ENCODE results near the gene NDUFS3. TPM values are rescaled to one million over a fixed set of nuclear protein-coding genes. Genes with fewer than 3 reads are reported as not detected.

Gene NDUFS3
- total RNA-seq: 86.0 and 97.2 TPM in 2 replicates

DNA sequence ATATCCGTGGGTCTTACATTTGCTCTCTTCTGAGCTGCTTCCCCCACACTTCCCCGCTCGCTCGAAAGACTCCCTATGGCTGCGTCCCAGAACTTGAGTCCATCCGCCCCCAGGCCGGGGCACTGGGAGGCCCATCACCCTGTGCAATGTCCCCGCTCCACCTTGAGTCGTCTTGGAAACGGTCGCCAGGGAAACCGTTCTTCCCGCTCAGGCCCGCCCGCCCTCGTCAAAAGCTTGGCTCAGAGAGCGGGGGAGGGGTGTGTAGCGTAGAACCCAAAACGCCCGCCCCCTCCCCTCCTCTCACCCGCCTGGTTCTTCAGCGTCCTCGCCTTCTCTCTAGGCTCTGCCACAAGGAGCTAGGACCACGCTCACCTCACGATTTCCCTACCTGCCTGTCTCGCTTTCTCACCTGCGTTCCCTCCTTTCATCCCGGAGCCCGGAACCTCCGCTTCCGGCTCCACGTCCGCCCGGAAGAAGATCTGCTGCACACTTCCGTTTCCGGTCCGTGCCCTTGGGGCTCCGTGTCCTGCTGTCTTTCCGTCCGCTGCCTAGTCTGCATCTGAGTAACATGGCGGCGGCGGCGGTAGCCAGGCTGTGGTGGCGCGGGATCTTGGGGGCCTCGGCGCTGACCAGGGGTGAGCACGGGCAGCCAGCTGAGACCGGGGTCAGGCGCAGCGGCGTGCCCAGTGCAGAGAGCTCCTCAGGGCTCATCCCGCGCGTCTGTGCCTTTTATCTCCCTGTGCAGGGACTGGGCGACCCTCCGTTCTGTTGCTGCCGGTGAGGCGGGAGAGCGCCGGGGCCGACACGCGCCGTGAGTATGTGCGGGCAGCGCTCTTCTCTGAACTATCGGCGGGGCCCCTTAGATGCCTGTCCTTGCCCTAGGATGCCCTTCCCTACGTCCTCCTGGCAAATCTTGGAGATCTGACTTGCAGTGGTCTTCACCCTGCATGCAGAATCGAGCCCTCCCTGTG is at the start of gene NDUFS3, which contains the start of gene KBTBD4:
Gene NDUFS3 (plus strand): TSS at position 551 of the 971 bp plus-strand sequence. CDS start 18 bp downstream, at position 569.
Gene KBTBD4 (minus strand): TSS at position 447 of the 971 bp plus-strand sequence. CDS start 19 bp downstream, at position 428.

DNA sequence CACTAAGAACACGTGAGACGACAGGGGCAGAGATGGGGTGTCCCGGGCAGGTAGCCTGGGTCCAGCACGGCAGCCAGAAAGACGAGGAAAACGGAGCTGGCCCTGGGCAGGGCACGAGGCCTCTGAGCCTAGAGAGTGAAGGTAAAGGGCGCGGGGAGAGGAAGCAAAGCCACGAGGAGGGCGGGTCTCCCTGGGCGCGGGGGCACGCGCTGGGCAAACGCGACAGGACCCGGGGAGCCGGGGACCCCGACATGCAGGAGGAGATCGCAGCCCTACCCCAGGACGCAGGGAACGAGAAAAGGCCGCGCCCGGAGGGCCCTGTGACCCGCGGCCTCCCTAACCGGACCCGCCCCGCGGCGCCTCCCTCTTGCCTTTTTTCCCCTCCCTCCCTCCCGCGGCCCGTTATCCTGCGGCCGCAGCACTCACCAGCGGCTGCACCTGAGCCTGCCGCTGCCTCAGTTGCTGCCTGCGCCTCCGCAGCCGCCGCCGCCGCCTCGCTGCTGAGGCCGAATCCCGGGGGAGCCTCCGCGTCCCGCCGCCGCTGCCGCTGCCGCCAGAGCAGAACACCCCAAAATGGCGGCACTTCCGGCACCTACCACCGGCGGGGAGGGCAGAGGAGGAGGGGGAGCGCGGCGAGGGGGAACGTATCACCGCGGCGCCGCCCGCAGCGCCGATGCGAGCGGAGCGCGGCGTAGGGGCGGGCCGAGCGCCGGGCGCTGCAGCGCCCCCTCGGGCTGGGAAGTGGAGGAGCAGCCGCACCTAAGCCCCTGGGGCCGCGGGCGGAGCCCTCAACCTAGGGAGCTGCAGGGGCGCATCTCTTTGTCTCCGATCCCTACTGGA is 26.1 kb upstream of the NDUFS3 start, which contains the start of gene CELF1:
Gene CELF1 (minus strand): TSS at position 567 of the 840 bp plus-strand sequence. CDS start 53,609 bp downstream, outside the sequence.

DNA sequence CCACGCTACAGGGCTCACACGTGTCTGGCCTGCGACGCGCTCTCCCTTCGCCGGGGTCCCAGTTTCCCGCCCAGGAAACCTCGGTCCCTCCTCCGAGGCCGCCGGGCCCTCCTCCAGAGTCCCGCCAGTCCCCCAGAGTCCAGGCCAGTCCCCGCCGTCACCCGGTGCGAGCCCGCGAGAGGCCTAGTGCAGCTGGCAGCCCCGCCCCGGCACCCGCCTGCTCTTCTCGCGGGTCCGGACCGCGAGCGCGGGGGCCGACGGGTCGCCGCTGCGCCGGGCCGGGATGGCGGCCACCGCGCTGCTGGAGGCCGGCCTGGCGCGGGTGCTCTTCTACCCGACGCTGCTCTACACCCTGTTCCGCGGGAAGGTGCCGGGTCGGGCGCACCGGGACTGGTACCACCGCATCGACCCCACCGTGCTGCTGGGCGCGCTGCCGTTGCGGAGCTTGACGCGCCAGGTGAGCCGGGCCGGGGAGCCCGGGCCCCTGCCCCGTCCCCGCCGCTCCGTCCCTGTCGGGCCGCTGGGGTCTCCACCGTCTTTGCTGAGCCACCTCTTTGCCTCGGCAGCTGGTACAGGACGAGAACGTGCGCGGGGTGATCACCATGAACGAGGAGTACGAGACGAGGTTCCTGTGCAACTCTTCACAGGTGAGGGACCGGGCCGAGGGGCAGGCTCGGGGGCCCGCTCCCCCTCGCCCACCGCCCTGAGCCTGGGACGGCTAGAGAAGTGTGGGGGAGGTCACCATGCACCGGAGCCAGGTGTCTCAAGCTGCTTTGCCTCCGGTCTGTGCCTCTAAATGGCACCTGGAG is 13.3 kb upstream of the NDUFS3 start, which contains the start of gene PTPMT1:
Gene PTPMT1 (plus strand): TSS at position 260 of the 809 bp plus-strand sequence. CDS start 24 bp downstream, at position 284.

DNA sequence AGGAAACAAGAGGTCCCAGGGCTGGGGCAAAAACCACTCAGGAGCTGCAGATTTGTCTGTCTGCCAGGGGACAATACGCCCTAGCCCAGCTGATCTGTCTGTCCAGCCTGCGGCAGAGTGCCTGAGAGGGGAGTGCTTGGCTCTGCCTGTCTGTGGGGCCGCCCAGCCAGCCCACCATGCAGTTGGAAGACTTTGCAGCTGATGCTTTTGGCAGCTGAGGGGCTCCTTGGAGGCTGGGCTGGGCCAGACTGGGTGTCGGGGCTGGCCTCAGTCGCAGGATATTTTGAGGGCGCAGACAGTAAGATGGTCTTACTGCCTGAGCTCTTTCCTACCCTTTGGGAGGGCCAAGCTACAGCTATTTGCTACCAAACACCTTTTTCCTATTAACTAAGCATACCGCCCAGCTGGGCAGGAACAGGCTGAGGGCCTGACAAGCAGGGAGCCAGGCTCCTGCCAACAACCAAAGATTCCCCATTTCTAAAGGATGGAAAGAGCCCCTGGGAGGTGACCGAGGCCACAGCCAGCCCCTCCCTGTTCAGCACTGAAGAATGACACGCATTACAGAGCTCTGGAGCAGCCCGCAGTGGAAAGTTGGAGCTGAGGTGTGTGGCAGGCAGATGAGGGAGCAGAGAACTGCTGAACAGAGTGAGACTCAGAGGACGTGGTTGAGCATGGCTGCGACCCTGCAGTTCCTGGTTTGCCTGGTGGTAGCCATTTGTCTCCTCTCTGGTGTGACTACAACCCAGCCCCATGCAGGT is 7.4 kb downstream of the NDUFS3 start, which contains the start of gene FAM180B:
Gene FAM180B (plus strand): TSS at position 581 of the 758 bp plus-strand sequence. CDS start 91 bp downstream, at position 672.

DNA sequence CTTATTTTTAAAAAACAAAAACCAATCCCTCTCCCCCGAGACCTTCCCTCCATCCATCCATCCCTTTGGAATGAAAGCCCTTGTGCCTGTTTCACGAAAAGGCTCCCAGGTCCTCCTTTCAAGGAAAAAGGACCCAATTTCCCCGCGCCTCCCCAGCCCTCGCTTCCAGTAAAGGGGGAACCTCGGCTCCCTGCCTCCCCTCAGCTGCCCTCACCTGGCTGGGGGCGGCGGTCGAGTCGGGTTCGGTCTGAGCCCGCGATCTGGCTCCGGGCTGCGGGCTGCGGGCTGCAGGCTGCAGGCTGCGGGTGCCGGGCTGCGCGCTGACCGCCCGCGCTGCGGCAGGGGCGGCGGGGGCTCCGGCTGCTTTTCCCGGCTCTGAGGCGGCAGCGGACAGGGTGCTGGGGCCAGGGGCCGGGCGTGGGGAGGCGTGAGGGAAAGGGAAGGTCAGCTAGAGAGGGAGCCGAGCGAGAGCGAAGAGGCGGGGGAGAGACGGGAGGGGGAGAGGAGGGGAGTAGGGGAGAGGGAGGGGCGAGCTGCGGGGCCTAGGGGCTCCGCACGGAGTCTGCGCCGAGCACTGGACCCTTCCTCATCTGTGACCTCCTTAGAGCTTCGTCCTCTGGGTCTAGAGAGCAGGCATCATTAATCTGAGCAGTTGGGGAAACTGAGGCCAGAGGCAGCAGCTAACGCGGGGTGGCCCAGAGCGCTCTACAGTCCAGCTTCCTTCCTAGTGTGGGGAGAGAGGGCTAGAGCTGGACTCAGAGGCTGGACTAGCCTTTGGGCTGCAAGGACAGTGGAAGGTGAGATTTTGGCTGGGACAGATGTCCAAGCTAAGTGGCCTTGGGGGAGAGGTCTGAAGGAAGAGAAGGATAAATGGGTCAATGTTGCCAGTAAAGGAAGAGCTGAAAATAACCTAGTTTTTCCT is 15.3 kb downstream of the NDUFS3 start, which contains the start of gene C1QTNF4:
Gene C1QTNF4 (minus strand): TSS at position 478 of the 922 bp plus-strand sequence. CDS start 3,601 bp downstream, outside the sequence.

Other genes with a start within 250 kb of the NDUFS3 start
- not detected in 2 replicates for gene MYBPC3, start 226.4 kb upstream of the NDUFS3 start, total RNA-seq
- not detected in 2 replicates for gene SPI1, start 200.5 kb upstream of the NDUFS3 start, total RNA-seq
- gene SLC39A13, start 170.5 kb upstream of the NDUFS3 start, total RNA-seq: 58.9 and 70.6 TPM in 2 replicates
- gene PSMC3, start 152.6 kb upstream of the NDUFS3 start, total RNA-seq: 149 and 340 TPM in 2 replicates
- not detected in 2 replicates for gene RAPSN, start 129.9 kb upstream of the NDUFS3 start, total RNA-seq
- 114 and 128 TPM in 2 replicates for gene CELF1, start 25.9 kb upstream of the NDUFS3 start, total RNA-seq
- gene PTPMT1, start 13.5 kb upstream of the NDUFS3 start, total RNA-seq: 93.0 and 109 TPM in 2 replicates
- gene KBTBD4, start 104 bp upstream of the NDUFS3 start, total RNA-seq: 22.0 and 35.4 TPM in 2 replicates
- gene FAM180B, start 7.6 kb downstream of the NDUFS3 start, total RNA-seq: 0.12 TPM in 1 of 2 replicates, not detected in the other
- 0.11 and 0.25 TPM in 2 replicates for gene C1QTNF4, start 15.3 kb downstream of the NDUFS3 start, total RNA-seq
- 101 and 136 TPM in 2 replicates for gene MTCH2, start 63.5 kb downstream of the NDUFS3 start, total RNA-seq
- 0.66 and 1.00 TPM in 2 replicates for gene AGBL2, start 136.3 kb downstream of the NDUFS3 start, total RNA-seq
- 88.4 and 97.6 TPM in 2 replicates for gene FNBP4, start 188.3 kb downstream of the NDUFS3 start, total RNA-seq

Data from uterine smooth muscle cell (primary cell).